GM18873 (cell line): ENCODE measurements around the gene LTBP4.
"Not testable (repeated sequence)": the region's sequence is repeated elsewhere in the genome, so short reads cannot be mapped to it uniquely, and the experiment has no call there.

Experiments
- ATAC-seq: cut with Tn5 transposase; IDR thresholded peaks from one replicate; pipeline ENCODE4 v1.9.1; 2021; ENCODE audit warnings: mild to moderate bottlenecking, moderate library complexity, moderate number of reproducible peaks; ENCODE audit not compliant: unreplicated experiment, low FRiP score

LTBP4 gene

GRCh38 chr19:40610396-40611064, 9.4 kb downstream of the LTBP4 start:
- no peak for ATAC-seq

- ATAC-seq: no peak
Measured at GRCh38 chr19:40611096-40611495, 9.9 kb downstream of the LTBP4 start.

GRCh38 chr19:40611900-40612698, 10.9 kb downstream of the LTBP4 start:
- no peak for ATAC-seq

- ATAC-seq: no peak
Measured at GRCh38 chr19:40612831-40613689, 11.9 kb downstream of the LTBP4 start.

GRCh38 chr19:40613690-40614621, 12.8 kb downstream of the LTBP4 start:
- ATAC-seq: no peak

GRCh38 chr19:40614622-40615411, 13.6 kb downstream of the LTBP4 start:
- ATAC-seq: no peak

- ATAC-seq: no peak
Measured at GRCh38 chr19:40616178-40616577, 15.0 kb downstream of the LTBP4 start.

- ATAC-seq: no peak
Measured at GRCh38 chr19:40616941-40617340, 15.8 kb downstream of the LTBP4 start.

- ATAC-seq: no peak
Measured at GRCh38 chr19:40617961-40618360, 16.8 kb downstream of the LTBP4 start.

GRCh38 chr19:40619333-40620160, 18.4 kb downstream of the LTBP4 start:
- no peak for ATAC-seq

- ATAC-seq: no peak
Measured at GRCh38 chr19:40620161-40620485, 19.0 kb downstream of the LTBP4 start.

- no peak for ATAC-seq
Measured at GRCh38 chr19:40621283-40621682, 20.1 kb downstream of the LTBP4 start.

- no peak for ATAC-seq
Measured at GRCh38 chr19:40621966-40622772, 21.0 kb downstream of the LTBP4 start.

GRCh38 chr19:40622773-40623075, 21.6 kb downstream of the LTBP4 start:
- no peak for ATAC-seq

- no peak for ATAC-seq
Measured at GRCh38 chr19:40623403-40624251, 22.5 kb downstream of the LTBP4 start.

- not testable (repeated sequence) for ATAC-seq
Measured at GRCh38 chr19:40624369-40625153, 23.4 kb downstream of the LTBP4 start.
